Measurements from ENCODE around the gene B4GALT6.

The B4GALT6 gene

GRCh38 chr18:31686986-31687928 is 2.9 kb upstream of the B4GALT6 start:
- DNase-seq = no peak

GRCh38 chr18:31686572-31686971 is 2.2 kb upstream of the B4GALT6 start:
- DNase-seq = no peak

- peak; percentile 62 for DNase-seq
Observed at GRCh38 chr18:31685097-31686082, 1.0 kb upstream of the B4GALT6 start.

- DNase-seq = no peak
Observed at GRCh38 chr18:31683968-31684278, 458 bp downstream of the B4GALT6 start.

- DNase-seq = no peak
Observed at GRCh38 chr18:31683106-31683505, 1.3 kb downstream of the B4GALT6 start.

- DNase-seq = no peak
Observed at GRCh38 chr18:31680831-31681568, 3.4 kb downstream of the B4GALT6 start.

DNA sequence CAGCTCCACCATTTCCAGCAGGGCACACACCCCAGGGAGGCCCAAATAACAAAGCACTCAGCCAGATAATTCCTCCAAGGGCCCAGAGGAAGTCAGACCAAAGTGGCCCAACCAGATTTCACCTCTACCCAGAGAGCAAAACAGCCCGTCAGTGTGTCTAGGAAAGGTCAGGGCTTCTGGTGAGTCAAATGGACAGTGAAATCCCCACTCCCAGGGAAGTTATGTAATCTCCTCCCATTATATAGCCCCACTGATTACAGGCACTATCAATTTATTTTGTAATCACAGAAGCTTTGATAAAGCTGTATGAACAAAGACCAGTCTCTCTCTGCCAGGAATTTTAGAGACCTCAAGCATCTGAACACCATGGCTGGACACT is 4.0 kb downstream of the B4GALT6 start:
- DNase-seq = no peak

DNA sequence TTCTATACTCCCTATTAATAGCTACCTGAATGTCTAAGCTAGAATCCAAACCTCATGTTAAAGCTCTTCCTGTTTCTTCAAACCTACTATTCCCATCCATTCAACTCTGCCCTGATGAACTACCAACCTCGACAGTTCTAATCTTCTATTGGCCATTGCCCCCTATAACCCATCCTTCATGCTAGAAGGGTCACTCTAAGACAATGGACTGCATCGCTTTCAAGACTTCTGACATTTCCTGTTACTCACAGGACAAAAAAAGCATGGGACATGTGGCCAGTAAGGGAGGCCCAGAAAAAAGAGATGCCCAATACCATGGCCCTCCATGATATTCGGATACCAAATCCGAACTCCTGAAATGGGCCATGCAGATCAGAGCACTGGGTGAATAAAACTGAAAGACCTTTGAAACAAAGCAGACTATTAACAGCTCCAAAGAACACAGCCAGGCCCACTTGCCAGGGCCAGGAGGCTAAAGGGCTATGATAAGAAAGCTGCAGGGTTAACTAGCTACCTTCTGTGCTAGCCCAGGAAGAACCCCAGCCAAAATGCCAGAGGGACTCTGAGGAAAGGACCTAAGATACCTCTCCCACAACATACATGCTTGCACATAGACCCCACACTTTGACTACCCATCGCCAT is 4.5 kb downstream of the B4GALT6 start:
- no peak for DNase-seq

GRCh38 chr18:31679133-31679742 is 5.1 kb downstream of the B4GALT6 start:
- no peak for DNase-seq

GRCh38 chr18:31678425-31678824 is 6.0 kb downstream of the B4GALT6 start:
- DNase-seq = no peak

- no peak for DNase-seq
Observed at GRCh38 chr18:31677592-31677991, 6.8 kb downstream of the B4GALT6 start.

DNA sequence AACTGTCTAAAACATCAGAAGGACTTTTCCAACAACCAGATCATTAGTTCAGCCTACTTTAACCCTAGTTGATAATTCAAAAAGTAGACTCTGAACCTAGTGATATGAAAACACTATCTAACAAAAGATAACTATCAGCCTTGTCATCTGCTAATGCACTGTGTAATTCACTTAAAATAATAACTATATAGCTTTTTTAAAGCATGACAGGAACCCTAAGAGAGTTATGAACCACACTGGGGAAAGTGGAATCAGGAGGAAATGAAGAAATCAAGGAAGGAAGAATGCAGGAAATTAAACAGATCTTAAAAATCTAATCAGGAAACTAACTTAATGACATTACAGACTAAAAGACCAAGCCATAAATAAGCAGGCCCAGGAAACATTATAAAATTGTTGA is 9.0 kb downstream of the B4GALT6 start:
- no peak for DNase-seq

GRCh38 chr18:31672628-31673135 is 11.7 kb downstream of the B4GALT6 start:
- DNase-seq = no peak

- no peak for DNase-seq
Observed at GRCh38 chr18:31671951-31672350, 12.4 kb downstream of the B4GALT6 start.

GRCh38 chr18:31669541-31669940 is 14.8 kb downstream of the B4GALT6 start:
- no peak for DNase-seq

- DNase-seq = no peak
Observed at GRCh38 chr18:31667185-31667584, 17.2 kb downstream of the B4GALT6 start.

- no peak for DNase-seq
Observed at GRCh38 chr18:31666055-31666454, 18.3 kb downstream of the B4GALT6 start.

DNA sequence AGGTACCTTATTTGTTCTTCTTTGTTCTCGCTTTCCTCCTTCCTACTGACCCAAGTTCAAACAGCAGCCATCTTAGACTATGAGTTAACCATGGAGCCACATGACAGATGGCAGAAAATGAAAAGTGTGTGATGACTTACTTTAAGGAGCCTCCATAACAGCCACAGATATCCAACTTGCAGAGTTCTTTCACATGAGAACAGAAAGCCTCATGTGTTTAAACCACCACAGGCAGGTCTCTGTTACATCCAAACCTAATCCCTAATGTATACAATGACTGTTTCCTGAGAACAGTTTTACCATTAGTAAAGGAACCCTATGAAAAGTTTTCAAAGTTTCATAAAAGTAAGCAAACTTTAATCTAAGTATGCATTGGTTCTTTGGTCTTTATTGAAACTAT is 20.3 kb downstream of the B4GALT6 start:
- DNase-seq = no peak

GRCh38 chr18:31661965-31662364 is 22.4 kb downstream of the B4GALT6 start:
- no peak for DNase-seq

- DNase-seq = no peak
Observed at GRCh38 chr18:31660763-31661162, 23.6 kb downstream of the B4GALT6 start.

DNA sequence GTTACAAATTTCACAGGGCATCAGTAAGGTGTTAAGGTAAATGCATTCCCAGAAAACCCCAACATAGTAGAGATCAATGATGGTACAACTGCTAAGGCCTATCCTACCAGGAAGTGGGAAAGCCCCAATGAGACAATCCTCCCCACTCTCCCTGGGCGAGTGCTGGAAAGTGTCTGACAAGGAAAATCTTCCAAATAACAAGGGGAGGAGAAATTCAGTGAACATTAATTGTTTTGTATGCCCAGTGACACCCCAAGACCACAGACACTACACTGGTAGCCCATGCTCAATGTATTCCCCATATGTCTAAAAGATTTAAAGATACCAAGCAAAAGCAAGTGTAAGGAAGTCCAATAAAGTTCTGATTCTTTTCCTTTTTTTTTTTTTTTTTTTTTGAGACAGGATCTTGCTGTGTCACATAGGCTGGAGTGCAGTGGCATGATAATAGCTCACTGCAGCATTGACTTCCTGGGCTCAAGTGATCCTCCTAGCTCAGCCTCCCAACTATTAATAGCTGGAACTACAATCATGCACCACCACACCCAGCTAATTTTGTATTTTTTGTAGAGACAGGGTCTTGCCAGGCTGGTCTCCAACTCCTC is 24.7 kb downstream of the B4GALT6 start:
- no peak for DNase-seq

All from midbrain (tissue), 1 donor.